ENCODE measurements around the gene NPRL2. TPM values are rescaled to one million over a fixed set of nuclear protein-coding genes. Genes with fewer than 3 reads are reported as not detected.

NPRL2 gene
- total RNA-seq, 1 experiment from 2014 or later = 20.6 TPM

DNA sequence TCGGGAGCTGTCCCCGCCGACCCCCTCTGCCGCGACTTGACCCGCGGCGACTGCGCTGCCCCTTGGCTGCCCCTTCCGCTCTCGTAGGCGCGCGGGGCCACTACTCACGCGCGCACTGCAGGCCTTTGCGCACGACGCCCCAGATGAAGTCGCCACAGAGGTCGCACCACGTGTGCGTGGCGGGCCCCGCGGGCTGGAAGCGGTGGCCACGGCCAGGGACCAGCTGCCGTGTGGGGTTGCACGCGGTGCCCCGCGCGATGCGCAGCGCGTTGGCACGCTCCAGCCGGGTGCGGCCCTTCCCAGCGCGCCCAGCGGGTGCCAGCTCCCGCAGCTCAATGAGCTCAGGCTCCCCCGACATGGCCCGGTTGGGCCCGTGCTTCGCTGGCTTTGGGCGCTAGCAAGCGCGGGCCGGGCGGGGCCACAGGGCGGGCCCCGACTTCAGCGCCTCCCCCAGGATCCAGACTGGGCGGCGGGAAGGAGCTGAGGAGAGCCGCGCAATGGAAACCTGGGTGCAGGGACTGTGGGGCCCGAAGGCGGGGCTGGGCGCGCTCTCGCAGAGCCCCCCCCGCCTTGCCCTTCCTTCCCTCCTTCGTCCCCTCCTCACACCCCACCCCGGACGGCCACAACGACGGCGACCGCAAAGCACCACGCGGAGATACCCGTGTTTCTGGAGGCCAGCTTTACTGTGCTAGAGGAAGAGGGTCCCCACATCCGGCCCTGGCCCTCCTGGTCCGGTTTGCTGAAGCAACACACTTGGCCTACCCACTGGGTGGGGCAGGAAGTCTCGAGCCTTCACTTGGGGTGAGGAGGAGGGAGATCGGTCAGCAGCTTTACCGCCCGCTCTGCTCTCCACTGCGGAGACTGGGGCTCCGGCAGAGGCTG, 9.9 kb downstream of the NPRL2 start, which contains the start of gene RASSF1 (continued):
- TF ChIP-seq, protein P1, sequence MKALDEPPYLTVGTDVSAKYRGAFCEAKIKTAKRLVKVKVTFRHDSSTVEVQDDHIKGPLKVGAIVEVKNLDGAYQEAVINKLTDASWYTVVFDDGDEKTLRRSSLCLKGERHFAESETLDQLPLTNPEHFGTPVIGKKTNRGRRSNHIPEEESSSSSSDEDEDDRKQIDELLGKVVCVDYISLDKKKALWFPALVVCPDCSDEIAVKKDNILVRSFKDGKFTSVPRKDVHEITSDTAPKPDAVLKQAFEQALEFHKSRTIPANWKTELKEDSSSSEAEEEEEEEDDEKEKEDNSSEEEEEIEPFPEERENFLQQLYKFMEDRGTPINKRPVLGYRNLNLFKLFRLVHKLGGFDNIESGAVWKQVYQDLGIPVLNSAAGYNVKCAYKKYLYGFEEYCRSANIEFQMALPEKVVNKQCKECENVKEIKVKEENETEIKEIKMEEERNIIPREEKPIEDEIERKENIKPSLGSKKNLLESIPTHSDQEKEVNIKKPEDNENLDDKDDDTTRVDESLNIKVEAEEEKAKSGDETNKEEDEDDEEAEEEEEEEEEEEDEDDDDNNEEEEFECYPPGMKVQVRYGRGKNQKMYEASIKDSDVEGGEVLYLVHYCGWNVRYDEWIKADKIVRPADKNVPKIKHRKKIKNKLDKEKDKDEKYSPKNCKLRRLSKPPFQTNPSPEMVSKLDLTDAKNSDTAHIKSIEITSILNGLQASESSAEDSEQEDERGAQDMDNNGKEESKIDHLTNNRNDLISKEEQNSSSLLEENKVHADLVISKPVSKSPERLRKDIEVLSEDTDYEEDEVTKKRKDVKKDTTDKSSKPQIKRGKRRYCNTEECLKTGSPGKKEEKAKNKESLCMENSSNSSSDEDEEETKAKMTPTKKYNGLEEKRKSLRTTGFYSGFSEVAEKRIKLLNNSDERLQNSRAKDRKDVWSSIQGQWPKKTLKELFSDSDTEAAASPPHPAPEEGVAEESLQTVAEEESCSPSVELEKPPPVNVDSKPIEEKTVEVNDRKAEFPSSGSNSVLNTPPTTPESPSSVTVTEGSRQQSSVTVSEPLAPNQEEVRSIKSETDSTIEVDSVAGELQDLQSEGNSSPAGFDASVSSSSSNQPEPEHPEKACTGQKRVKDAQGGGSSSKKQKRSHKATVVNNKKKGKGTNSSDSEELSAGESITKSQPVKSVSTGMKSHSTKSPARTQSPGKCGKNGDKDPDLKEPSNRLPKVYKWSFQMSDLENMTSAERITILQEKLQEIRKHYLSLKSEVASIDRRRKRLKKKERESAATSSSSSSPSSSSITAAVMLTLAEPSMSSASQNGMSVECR (CRISPR knock-in tag; IDR thresholded peaks at IDR 0.05; ENCODE audit: borderline replicate concordance) = no peak
- TF ChIP-seq ZNF219 (CRISPR knock-in tag; IDR thresholded peaks at IDR 0.05; ENCODE audit: borderline replicate concordance) = no peak
- peak; percentile 22; the same call in 1 of the 2 replicates for TF ChIP-seq ZNF263 (CRISPR knock-in tag; IDR thresholded peaks at IDR 0.05; ENCODE audit: low read depth)
- TF ChIP-seq, protein P2, sequence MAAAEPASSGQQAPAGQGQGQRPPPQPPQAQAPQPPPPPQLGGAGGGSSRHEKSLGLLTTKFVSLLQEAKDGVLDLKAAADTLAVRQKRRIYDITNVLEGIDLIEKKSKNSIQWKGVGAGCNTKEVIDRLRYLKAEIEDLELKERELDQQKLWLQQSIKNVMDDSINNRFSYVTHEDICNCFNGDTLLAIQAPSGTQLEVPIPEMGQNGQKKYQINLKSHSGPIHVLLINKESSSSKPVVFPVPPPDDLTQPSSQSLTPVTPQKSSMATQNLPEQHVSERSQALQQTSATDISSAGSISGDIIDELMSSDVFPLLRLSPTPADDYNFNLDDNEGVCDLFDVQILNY (CRISPR knock-in tag; IDR thresholded peaks at IDR 0.05) = peak; percentile 85; the same call in 1 of the 2 replicates
- TF ChIP-seq NR3C1 (CRISPR knock-in tag; conservative IDR thresholded peaks at IDR 0.05; ENCODE audit: low read depth) = no peak
- TF ChIP-seq, protein P3, sequence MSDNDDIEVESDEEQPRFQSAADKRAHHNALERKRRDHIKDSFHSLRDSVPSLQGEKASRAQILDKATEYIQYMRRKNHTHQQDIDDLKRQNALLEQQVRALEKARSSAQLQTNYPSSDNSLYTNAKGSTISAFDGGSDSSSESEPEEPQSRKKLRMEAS (CRISPR knock-in tag; IDR thresholded peaks at IDR 0.05) = peak; percentile 85; the same call in 1 of the 2 replicates
- TF ChIP-seq, protein P4, sequence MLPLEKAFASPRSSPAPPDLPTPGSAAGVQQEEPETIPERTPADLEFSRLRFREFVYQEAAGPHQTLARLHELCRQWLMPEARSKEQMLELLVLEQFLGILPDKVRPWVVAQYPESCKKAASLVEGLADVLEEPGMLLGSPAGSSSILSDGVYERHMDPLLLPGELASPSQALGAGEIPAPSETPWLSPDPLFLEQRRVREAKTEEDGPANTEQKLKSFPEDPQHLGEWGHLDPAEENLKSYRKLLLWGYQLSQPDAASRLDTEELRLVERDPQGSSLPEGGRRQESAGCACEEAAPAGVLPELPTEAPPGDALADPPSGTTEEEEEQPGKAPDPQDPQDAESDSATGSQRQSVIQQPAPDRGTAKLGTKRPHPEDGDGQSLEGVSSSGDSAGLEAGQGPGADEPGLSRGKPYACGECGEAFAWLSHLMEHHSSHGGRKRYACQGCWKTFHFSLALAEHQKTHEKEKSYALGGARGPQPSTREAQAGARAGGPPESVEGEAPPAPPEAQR (CRISPR knock-in tag; IDR thresholded peaks at IDR 0.05) = no peak
- TF ChIP-seq EMX1 (CRISPR knock-in tag; IDR thresholded peaks at IDR 0.05) = no peak
- TF ChIP-seq GRHL2 (CRISPR knock-in tag; IDR thresholded peaks at IDR 0.05; ENCODE audit: insufficient replicate concordance, severe bottlenecking) = no peak
- TF ChIP-seq PRRX2 (CRISPR knock-in tag; IDR thresholded peaks at IDR 0.05) = no peak
- TF ChIP-seq MXD4 (CRISPR knock-in tag; IDR thresholded peaks at IDR 0.05; ENCODE audit: borderline replicate concordance) = no peak
- TF ChIP-seq, protein P5, sequence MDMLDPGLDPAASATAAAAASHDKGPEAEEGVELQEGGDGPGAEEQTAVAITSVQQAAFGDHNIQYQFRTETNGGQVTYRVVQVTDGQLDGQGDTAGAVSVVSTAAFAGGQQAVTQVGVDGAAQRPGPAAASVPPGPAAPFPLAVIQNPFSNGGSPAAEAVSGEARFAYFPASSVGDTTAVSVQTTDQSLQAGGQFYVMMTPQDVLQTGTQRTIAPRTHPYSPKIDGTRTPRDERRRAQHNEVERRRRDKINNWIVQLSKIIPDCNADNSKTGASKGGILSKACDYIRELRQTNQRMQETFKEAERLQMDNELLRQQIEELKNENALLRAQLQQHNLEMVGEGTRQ (CRISPR knock-in tag; IDR thresholded peaks at IDR 0.05) = 0 out of 2 replicates have a peak, but pooled peaks have one; percentile 7
- TF ChIP-seq TCF7 (CRISPR knock-in tag; IDR thresholded peaks at IDR 0.05; ENCODE audit: low read depth) = peak; percentile 87
- TF ChIP-seq, protein P6, sequence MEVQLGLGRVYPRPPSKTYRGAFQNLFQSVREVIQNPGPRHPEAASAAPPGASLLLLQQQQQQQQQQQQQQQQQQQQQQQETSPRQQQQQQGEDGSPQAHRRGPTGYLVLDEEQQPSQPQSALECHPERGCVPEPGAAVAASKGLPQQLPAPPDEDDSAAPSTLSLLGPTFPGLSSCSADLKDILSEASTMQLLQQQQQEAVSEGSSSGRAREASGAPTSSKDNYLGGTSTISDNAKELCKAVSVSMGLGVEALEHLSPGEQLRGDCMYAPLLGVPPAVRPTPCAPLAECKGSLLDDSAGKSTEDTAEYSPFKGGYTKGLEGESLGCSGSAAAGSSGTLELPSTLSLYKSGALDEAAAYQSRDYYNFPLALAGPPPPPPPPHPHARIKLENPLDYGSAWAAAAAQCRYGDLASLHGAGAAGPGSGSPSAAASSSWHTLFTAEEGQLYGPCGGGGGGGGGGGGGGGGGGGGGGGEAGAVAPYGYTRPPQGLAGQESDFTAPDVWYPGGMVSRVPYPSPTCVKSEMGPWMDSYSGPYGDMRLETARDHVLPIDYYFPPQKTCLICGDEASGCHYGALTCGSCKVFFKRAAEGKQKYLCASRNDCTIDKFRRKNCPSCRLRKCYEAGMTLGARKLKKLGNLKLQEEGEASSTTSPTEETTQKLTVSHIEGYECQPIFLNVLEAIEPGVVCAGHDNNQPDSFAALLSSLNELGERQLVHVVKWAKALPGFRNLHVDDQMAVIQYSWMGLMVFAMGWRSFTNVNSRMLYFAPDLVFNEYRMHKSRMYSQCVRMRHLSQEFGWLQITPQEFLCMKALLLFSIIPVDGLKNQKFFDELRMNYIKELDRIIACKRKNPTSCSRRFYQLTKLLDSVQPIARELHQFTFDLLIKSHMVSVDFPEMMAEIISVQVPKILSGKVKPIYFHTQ (CRISPR knock-in tag; IDR thresholded peaks at IDR 0.05) = no peak
- TF ChIP-seq, protein P7, sequence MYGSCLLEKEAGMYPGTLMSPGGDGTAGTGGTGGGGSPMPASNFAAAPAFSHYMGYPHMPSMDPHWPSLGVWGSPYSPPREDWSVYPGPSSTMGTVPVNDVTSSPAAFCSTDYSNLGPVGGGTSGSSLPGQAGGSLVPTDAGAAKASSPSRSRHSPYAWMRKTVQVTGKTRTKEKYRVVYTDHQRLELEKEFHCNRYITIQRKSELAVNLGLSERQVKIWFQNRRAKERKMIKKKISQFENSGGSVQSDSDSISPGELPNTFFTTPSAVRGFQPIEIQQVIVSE (CRISPR knock-in tag; IDR thresholded peaks at IDR 0.05; ENCODE audit: borderline replicate concordance) = no peak
- TF ChIP-seq, protein P8, sequence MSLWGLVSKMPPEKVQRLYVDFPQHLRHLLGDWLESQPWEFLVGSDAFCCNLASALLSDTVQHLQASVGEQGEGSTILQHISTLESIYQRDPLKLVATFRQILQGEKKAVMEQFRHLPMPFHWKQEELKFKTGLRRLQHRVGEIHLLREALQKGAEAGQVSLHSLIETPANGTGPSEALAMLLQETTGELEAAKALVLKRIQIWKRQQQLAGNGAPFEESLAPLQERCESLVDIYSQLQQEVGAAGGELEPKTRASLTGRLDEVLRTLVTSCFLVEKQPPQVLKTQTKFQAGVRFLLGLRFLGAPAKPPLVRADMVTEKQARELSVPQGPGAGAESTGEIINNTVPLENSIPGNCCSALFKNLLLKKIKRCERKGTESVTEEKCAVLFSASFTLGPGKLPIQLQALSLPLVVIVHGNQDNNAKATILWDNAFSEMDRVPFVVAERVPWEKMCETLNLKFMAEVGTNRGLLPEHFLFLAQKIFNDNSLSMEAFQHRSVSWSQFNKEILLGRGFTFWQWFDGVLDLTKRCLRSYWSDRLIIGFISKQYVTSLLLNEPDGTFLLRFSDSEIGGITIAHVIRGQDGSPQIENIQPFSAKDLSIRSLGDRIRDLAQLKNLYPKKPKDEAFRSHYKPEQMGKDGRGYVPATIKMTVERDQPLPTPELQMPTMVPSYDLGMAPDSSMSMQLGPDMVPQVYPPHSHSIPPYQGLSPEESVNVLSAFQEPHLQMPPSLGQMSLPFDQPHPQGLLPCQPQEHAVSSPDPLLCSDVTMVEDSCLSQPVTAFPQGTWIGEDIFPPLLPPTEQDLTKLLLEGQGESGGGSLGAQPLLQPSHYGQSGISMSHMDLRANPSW (CRISPR knock-in tag; conservative IDR thresholded peaks at IDR 0.05; ENCODE audit: low read depth) = no peak
- TF ChIP-seq, protein P9, sequence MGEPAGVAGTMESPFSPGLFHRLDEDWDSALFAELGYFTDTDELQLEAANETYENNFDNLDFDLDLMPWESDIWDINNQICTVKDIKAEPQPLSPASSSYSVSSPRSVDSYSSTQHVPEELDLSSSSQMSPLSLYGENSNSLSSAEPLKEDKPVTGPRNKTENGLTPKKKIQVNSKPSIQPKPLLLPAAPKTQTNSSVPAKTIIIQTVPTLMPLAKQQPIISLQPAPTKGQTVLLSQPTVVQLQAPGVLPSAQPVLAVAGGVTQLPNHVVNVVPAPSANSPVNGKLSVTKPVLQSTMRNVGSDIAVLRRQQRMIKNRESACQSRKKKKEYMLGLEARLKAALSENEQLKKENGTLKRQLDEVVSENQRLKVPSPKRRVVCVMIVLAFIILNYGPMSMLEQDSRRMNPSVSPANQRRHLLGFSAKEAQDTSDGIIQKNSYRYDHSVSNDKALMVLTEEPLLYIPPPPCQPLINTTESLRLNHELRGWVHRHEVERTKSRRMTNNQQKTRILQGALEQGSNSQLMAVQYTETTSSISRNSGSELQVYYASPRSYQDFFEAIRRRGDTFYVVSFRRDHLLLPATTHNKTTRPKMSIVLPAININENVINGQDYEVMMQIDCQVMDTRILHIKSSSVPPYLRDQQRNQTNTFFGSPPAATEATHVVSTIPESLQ (CRISPR knock-in tag; IDR thresholded peaks at IDR 0.05) = no peak

Measured in WTC11 (cell line).